D721Med (cell line): Measurements from ENCODE around the gene MREG.
"Not testable (repeated sequence)": the region's sequence is repeated elsewhere in the genome, so short reads cannot be mapped to it uniquely, and the experiment has no call there.

ENCODE experiments used
- DNase-seq: peaks from one replicate; pipeline ENCODE4 v3.0.0; 2011; ENCODE audit warnings: low spot score; ENCODE audit not compliant: insufficient read length
- FAIRE-seq: peaks from 2 replicates; lab custom pipeline; 2011; peaks lifted over from hg19 to GRCh38; lab: Jason Lieb, UNC
- TF ChIP-seq, protein P1 (sequence below): IDR thresholded peaks from 2 replicates; pipeline ENCODE4 v1.5.1; 2012; ENCODE audit warnings: mild to moderate bottlenecking, control low read depth; ENCODE audit not compliant: insufficient read depth; ENCODE audit errors: missing control alignments

The MREG gene

DNA sequence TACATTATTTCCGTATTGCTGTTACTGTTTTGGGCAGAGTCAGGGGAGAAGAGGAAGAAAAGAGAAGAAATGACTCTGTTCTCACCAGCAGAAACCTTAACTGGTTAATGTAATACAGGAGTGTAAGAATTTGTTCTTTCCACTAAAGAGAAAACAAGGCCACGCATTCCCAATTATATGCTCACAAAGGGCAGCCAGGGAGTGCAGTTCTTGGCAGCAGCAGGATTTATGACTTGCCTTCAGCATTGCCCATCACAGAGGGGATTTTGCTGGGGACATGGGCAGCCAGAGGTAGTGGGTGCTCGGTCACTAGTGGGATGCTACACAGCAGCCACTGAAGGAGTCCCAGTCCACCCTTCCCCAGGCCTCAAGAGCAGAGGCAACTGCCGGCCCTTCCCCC, 18.4 kb downstream of the MREG start:
- TF ChIP-seq, protein P1, sequence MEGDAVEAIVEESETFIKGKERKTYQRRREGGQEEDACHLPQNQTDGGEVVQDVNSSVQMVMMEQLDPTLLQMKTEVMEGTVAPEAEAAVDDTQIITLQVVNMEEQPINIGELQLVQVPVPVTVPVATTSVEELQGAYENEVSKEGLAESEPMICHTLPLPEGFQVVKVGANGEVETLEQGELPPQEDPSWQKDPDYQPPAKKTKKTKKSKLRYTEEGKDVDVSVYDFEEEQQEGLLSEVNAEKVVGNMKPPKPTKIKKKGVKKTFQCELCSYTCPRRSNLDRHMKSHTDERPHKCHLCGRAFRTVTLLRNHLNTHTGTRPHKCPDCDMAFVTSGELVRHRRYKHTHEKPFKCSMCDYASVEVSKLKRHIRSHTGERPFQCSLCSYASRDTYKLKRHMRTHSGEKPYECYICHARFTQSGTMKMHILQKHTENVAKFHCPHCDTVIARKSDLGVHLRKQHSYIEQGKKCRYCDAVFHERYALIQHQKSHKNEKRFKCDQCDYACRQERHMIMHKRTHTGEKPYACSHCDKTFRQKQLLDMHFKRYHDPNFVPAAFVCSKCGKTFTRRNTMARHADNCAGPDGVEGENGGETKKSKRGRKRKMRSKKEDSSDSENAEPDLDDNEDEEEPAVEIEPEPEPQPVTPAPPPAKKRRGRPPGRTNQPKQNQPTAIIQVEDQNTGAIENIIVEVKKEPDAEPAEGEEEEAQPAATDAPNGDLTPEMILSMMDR: no peak
- no peak for FAIRE-seq
- DNase-seq: no peak

GRCh38 chr2:215988556-215989207, 24.7 kb downstream of the MREG start:
- not testable (repeated sequence) for FAIRE-seq, DNase-seq

DNA sequence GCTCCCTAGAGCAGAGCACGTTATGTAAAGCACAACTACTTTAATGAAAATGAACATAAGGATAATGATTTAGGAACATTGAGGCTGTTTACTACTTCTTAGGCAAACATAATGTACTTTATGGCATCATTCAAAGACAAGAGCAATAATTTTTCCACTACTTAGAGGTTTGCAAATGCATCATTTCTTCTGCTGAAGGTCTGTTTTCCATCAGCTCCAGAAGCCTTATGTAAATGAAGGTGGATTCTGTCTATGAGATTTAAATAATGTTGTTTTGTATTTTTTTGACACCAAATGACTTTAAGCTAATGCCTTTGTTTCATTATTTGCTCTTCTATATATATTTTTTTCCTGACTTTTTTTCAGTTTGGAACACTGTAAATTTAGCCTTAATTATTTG, 28.1 kb downstream of the MREG start:
- DNase-seq (no peak), FAIRE-seq (no peak)
- TF ChIP-seq, protein P1: no peak

DNA sequence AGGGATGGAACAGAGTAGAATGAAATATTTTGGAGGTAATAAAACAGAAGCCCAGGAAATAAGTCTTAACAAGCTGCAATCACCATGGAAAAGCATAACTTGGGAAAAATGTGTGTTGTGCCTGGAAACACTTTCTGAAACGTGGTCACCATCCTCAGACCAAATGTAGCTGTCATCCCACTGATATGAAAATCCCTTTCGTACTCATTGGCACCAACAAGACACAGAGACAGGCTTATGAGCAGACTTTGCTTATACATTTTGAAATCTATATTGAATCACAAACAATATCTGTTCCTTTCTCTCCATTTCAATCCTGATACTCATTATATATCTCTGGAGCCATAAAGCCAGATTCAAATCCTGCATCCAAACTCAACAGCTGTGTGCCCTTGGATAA, 28.7 kb downstream of the MREG start:
- FAIRE-seq (no peak), DNase-seq (no peak)
- TF ChIP-seq, protein P1: no peak

DNA sequence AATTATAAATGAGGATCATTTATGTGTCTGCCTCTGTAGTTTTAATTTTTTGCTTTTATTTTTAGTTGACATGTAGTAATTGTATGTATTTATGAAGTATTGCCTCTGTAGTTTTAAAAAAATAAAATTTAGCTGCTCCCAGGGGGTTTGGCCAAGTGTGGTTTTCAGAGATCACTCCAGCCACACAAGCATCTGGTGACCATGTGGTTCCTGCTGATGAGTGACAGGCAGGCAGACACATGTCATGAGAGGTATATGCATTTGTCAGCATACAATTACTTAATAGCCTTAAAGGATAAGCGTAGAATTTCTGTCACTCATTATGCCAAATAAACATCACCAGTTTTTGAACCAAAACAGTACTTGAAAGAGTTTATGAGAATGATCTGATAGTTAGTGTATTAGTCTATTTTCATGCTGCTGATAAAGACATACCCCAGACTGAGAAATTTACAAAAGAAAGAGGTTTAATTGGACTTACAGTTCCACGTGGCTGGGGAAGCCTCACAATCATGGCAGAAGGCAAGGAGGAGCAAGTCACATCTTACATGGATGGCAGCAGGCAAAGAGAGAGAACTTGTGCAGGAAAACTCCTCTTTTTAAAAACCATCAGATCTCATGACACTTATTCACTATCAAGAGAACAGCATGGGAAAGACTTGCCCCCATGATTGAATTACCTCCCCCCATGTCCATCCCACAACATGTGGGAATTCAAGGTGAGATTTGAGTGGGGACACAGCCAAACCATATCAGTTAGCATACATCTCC, 29.6 kb downstream of the MREG start:
- TF ChIP-seq, protein P1: no peak
- no peak for DNase-seq
- FAIRE-seq: peak; percentile 55

DNA sequence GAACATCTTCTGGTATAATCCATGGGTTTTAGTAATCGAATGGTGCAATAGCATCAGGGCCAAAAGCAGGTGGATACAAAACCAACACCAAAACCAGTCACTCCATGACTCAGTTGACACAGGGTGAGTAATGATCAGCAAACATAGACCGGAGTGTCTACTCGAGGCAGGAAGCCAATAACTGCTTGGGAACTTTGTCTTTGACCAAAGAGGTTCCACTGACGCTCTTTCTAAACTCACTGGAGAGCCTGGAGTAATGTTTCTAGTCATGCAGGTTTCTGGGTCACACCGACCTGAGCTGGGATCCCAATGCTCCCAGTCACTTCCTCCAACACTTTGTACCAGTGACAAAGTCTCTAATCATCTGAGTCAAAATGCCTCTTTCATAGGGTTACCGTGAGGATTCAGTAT, 30.9 kb downstream of the MREG start:
- TF ChIP-seq, protein P1: no peak
- DNase-seq (no peak), FAIRE-seq (no peak)

DNA sequence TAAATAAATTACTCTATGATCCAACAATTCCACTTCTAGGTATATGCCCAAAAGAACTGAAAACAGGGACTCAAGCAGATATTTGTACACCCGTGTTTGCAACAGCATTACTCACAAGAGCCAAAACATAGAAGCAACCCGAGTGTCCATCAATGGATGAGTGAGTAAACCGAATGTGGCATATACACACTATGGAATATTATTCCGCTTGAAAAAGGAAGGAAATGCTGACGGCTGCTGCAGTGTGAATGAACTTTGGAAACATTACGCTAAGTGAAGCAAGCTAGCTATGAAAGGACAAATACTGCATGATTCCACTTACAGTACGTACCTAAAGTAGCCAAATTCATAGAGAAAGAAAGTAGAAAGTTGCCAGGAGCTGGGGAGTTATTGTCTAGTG, 32.2 kb downstream of the MREG start:
- no peak for FAIRE-seq
- TF ChIP-seq, protein P1: no peak
- no peak for DNase-seq
